Activated CD4-positive, alpha-beta T cell treated with anti-CD3 and anti-CD28 coated beads for 36 hours (primary cell): ENCODE measurements around the gene RMI2. TPM values are rescaled to one million over a fixed set of nuclear protein-coding genes. Genes with fewer than 3 reads are reported as not detected.

Experiments used
- ATAC-seq: fragments of 200-7000 bp; cut with Tn5 transposase; one replicate; pipeline ENCODE4 v1.10.0; 2021; ENCODE audit warnings: mild to moderate bottlenecking, moderate library complexity
- CTCF ChIA-PET: fragments of 350-600 bp; sonication (Branson Sonifier 250); formaldehyde crosslinking; loops from one replicate; lab custom pipeline; 2021; ENCODE audit warnings: antibody characterized with exemption; lab: Charles Lee
- POLR2A ChIA-PET: fragments of 350-600 bp; sonication (Branson Sonifier 250); formaldehyde crosslinking; loops from one replicate; lab custom pipeline; 2021; ENCODE audit warnings: antibody characterized with exemption, inconsistent platforms; lab: Charles Lee
- DNase-seq: peaks from one replicate; pipeline ENCODE4 v3.0.0-alpha.2; 2020
- H3K27ac Mint-ChIP-seq: one replicate; pipeline ENCODE4 v1.8.0; 2021; ENCODE audit warnings: mixed read lengths
- H3K27me3 Mint-ChIP-seq: one replicate; pipeline ENCODE4 v1.8.0; 2021; ENCODE audit warnings: mixed read lengths
- H3K36me3 Mint-ChIP-seq: one replicate; pipeline ENCODE4 v1.8.0; 2021; ENCODE audit warnings: low read depth, mixed read lengths
- H3K4me1 Mint-ChIP-seq: one replicate; pipeline ENCODE4 v1.8.0; 2021; ENCODE audit warnings: mixed read lengths
- H3K4me3 Mint-ChIP-seq: one replicate; pipeline ENCODE4 v1.8.0; 2021; ENCODE audit warnings: mild to moderate bottlenecking, moderate library complexity, mixed read lengths
- H3K9me3 Mint-ChIP-seq: one replicate; pipeline ENCODE4 v1.8.0; 2021; ENCODE audit warnings: low read depth, mixed read lengths
- intact Hi-C, 2 experiments: fragments of 100-400 bp; cut with DNase I in 1 of 2; cut with micrococcal nuclease in 1 of 2; formaldehyde crosslinking; loops; one replicate each; pipeline versions ENCODE4 v1.14.2 to v1.15.1; 2022 to 2024; cut with DNase I, micrococcal nuclease
- total RNA-seq, 2 experiments: library from RNA; stranded (reverse); gene quantifications; one replicate each; pipeline ENCODE4 v1.2.3, GENCODE V29; 2021

The RMI2 gene
- total RNA-seq, 2 experiments from 2014 or later: 56.0 to 69.8 TPM

DNA sequence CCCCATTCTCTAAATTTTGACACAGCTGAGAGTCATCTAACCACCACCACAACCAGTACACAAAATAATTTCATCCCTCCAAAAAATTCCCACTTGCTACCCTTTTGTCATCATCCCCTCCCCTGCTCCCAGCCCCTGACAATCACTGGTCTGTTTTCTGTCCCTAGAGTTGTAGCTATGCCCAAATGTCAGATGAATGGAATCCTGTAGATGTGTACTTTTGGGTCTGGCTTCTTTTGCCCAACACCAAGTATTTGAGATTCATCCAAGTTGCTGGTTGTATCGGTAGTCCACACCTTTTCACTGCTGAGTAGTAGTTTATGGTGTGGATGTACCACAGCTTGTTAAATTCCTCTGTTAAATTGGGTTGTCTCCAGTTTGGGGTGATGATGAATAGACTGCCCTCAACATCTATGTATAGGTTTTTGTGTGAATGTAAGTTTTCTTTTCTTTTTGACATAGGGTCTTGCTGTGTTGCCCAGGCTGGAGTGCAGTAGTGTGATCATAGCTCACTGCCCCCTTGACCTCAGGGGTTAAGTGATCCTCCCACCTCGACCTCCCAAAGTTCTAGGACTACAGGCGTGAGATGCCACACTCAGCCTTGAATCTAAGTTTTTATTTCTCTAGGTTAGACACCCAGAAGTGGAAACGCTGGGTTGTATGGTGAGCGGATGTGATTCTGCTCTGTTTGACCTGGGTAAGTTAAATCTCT, 14.6 kb upstream of the RMI2 start:
- Mint-ChIP-seq H3K9me3 (no peaks in the 10 kb centered on the region), H3K36me3 (no peaks in the 10 kb centered on the region), H3K27me3 (no peaks in the 10 kb centered on the region), H3K4me3 (no peak overlapping the region), H3K27ac (no peak overlapping the region), H3K4me1 (peaks cover 41% of the 10 kb centered on the region)
- ChIA-PET CTCF (no interaction called here), POLR2A (no interaction called here)
- ATAC-seq (no peak), DNase-seq (no peak)
- intact Hi-C loops: no loop called here

DNA sequence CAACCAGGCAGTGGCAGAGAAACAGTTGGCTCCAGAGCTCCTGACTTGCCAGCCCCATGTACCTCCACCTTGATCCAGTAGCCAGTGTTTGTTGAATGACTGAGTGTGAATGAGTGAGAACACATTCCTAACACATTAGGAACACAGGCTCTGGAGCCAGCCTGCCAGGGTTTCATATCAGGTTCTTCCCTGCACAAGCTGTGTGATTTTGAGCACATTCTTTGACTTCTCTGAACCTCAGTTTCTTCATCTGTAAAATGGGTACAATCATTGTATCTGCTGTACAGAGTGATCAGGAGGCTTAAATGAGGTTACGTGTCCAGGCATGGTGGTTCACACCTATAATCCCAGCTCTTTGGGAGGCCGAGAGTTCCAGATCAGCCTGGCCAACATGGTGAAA, 13.3 kb upstream of the RMI2 start:
- DNase-seq (no peak), ATAC-seq (no peak)
- Mint-ChIP-seq H3K4me3 (no peak overlapping the region), H3K36me3 (no peaks in the 10 kb centered on the region), H3K4me1 (peaks cover 31% of the 10 kb centered on the region), H3K9me3 (no peaks in the 10 kb centered on the region), H3K27me3 (no peaks in the 10 kb centered on the region), H3K27ac (no peak overlapping the region)
- CTCF ChIA-PET: interaction anchor here (1.3 to 1.4 kb wide), 2 partner anchors 23 to 40 kb away, joined by 4 read pairs; no protein-coding TSS in a partner anchor
- POLR2A ChIA-PET: no interaction called here
- intact Hi-C loops: no loop called here

DNA sequence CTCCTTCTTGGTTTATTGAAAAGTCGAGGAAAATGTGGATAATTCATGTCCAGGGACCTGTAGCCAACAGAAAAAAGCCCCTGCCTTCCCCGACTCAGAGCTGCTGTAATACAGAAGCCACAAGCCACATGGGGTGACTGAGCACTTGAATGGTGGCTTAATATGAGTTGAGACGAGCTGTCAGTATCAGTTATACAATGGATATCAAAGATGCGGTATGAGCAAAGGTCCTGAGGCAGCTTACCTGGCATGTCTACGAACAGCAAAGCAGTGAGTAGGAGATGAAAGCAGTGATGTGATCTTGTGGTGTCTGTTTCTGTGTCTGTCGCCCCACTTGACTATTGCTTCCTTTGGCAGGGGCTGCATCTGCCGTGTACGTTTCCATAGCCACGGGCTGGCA, 12.2 kb upstream of the RMI2 start:
- ChIA-PET POLR2A (interaction anchor here (0.6 kb wide), 1 partner anchor 39 kb away, joined by 3 read pairs; no protein-coding TSS in a partner anchor), CTCF (interaction anchor here (1.3 to 1.5 kb wide), 3 partner anchors 10 to 39 kb away, joined by 4 to 6 read pairs (median 4); no protein-coding TSS in a partner anchor)
- intact Hi-C loops: no loop called here
- no peaks in the 10 kb centered on the region for H3K27me3 Mint-ChIP-seq
- no peak overlapping the region for H3K27ac Mint-ChIP-seq
- no peak overlapping the region for H3K4me3 Mint-ChIP-seq
- H3K4me1 Mint-ChIP-seq: peaks cover 20% of the 10 kb centered on the region
- DNase-seq (peak; percentile 33), ATAC-seq (peak; percentile 27)
- no peaks in the 10 kb centered on the region for H3K9me3 Mint-ChIP-seq
- no peaks in the 10 kb centered on the region for H3K36me3 Mint-ChIP-seq

DNA sequence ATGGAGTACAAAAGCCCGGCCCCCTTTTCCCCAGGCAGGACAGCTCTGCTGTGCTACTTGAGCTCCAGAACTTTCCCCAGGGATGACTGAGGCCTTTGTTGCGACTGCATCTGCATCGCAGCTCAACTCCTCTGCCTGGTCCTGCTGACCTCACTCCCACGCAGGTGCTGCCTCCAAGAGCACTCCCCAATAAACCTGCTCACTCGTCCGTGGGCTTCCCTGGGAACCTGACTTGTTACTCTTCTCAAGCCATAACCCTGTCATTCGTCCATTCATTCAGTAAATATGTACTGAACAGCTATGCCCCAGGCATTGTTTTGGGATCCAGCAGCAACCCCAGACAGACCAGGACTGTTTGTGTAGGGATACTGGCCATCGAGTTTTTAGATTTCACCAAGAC, 11.6 kb upstream of the RMI2 start:
- ATAC-seq (no peak), DNase-seq (no peak)
- H3K27me3 Mint-ChIP-seq: no peaks in the 10 kb centered on the region
- no peaks in the 10 kb centered on the region for H3K36me3 Mint-ChIP-seq
- no peaks in the 10 kb centered on the region for H3K9me3 Mint-ChIP-seq
- H3K27ac Mint-ChIP-seq: no peak overlapping the region
- H3K4me1 Mint-ChIP-seq: peaks cover 13% of the 10 kb centered on the region
- ChIA-PET CTCF (interaction anchor here (0.6 to 1.5 kb wide), 3 partner anchors 8 to 73 kb away, joined by 3 to 6 read pairs (median 3); no protein-coding TSS in a partner anchor), POLR2A (no interaction called here)
- H3K4me3 Mint-ChIP-seq: no peak overlapping the region
- intact Hi-C loops: no loop called here

DNA sequence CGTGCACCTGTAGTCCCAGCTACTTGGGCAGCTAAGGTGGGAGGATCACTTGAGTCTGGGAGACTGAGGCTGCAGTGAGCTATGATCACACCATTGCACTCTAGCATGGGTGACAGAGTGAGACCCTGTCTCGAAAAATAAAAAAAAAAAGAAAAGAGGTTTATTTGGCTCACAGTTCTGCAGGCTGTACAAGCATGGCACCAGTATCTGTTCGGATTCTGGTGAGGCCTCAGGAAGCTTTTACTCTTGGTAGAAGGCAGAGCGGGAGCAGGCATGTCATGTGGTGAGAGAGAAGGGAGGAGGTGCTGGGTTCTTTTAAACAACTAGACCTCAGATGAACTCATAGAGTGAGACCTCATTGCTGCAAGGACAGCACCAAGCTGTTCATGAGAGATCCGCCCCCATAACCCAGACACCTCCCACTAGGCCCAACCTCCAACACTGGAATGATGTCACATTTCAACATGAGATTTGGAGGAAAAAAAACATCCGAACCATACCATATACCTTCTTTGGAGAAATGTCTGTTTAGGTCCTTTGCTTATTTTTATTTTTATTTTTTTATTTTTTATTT, 10.3 kb upstream of the RMI2 start:
- ChIA-PET POLR2A (no interaction called here), CTCF (interaction anchor here (0.9 kb wide), 1 partner anchor 10 kb away, joined by 3 read pairs; no protein-coding TSS in a partner anchor)
- Mint-ChIP-seq H3K27ac (no peak overlapping the region), H3K36me3 (no peaks in the 10 kb centered on the region), H3K4me1 (peaks cover 3% of the 10 kb centered on the region), H3K4me3 (no peak overlapping the region), H3K9me3 (no peaks in the 10 kb centered on the region), H3K27me3 (no peaks in the 10 kb centered on the region)
- DNase-seq: no peak
- ATAC-seq: no peak
- intact Hi-C loops: no loop called here

DNA sequence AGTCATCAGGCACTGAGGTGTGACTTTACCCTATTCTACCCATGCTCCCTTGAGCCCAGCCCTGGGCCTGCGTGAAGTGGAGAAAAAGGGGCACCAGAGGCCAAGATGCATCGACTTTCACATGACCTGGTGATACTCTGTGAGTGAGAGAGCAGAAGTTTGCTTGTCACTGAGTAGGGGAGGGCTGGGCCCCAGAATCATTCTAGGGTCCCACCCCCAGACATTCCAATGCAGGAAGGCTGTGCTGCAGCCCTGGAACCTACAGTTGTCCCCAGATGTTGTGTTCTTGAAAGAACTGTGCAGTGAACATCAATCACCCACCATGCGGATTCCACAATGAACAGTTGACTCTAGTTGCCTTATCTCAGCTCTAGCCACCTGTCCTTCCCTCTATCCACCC, 6.2 kb upstream of the RMI2 start:
- H3K9me3 Mint-ChIP-seq: no peaks in the 10 kb centered on the region
- no peaks in the 10 kb centered on the region for H3K27me3 Mint-ChIP-seq
- no peak overlapping the region for H3K27ac Mint-ChIP-seq
- H3K36me3 Mint-ChIP-seq: no peaks in the 10 kb centered on the region
- CTCF ChIA-PET: interaction anchor here (0.6 kb wide), 1 partner anchor 447 kb away, joined by 3 read pairs; no protein-coding TSS in a partner anchor
- POLR2A ChIA-PET: no interaction called here
- ATAC-seq (no peak), DNase-seq (no peak)
- H3K4me1 Mint-ChIP-seq: peaks cover 17% of the 10 kb centered on the region
- H3K4me3 Mint-ChIP-seq: no peak overlapping the region
- intact Hi-C loops: no loop called here

DNA sequence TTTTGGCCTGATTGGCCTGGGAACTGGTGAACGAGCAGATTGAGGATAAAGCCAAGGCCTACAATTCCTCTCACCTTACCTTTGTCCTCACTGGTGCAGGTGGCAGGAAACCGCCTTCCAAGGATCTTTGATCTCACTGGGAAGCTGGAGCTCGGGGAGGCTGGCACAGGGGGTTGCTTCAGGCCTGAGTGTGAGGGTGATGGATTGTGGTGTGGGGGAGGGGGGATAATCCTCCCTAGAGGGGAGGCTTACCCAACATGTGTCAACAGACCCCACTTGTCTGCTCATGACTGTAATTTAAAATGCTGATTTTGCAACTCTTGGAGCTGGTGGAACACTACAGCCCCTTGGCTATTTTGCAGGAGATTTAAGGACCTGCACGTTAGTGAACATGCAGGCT, 4.5 kb upstream of the RMI2 start:
- Mint-ChIP-seq H3K4me3 (no peak overlapping the region), H3K27me3 (no peaks in the 10 kb centered on the region), H3K9me3 (no peaks in the 10 kb centered on the region), H3K36me3 (no peaks in the 10 kb centered on the region), H3K4me1 (peaks cover 20% of the 10 kb centered on the region), H3K27ac (no peak overlapping the region)
- ATAC-seq: no peak
- ChIA-PET POLR2A (no interaction called here), CTCF (interaction anchor here (0.7 kb wide), 2 partner anchors 340 to 480 kb away, joined by 4 read pairs; no protein-coding TSS in a partner anchor)
- no peak for DNase-seq
- intact Hi-C loops: no loop called here

DNA sequence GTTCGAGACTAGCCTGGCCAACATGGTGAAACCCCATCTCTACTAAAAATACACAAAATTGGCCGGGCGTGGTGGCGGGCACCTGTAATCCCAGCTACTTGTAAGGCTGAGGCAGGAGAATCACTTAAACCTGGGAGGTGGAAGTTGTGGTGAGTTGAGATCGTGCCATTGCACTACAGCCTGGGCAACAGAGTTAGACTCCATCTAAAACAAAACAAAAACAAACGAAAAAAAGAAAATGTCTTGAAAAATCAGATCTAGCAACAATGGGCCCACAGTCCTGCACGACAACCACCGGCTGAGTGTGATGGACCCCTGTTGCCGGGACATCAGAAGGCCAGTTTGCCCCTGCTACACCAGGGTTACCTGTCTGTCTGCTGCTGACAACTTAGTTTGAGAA, 3.9 kb upstream of the RMI2 start:
- intact Hi-C loops: no loop called here
- ATAC-seq: no peak
- Mint-ChIP-seq H3K4me3 (no peak overlapping the region), H3K9me3 (no peaks in the 10 kb centered on the region), H3K4me1 (peaks cover 21% of the 10 kb centered on the region), H3K27me3 (no peaks in the 10 kb centered on the region), H3K27ac (peak overlapping the region; percentile 9), H3K36me3 (peaks cover under 1% of the 10 kb centered on the region)
- POLR2A ChIA-PET: no interaction called here
- DNase-seq: no peak
- CTCF ChIA-PET: no interaction called here

DNA sequence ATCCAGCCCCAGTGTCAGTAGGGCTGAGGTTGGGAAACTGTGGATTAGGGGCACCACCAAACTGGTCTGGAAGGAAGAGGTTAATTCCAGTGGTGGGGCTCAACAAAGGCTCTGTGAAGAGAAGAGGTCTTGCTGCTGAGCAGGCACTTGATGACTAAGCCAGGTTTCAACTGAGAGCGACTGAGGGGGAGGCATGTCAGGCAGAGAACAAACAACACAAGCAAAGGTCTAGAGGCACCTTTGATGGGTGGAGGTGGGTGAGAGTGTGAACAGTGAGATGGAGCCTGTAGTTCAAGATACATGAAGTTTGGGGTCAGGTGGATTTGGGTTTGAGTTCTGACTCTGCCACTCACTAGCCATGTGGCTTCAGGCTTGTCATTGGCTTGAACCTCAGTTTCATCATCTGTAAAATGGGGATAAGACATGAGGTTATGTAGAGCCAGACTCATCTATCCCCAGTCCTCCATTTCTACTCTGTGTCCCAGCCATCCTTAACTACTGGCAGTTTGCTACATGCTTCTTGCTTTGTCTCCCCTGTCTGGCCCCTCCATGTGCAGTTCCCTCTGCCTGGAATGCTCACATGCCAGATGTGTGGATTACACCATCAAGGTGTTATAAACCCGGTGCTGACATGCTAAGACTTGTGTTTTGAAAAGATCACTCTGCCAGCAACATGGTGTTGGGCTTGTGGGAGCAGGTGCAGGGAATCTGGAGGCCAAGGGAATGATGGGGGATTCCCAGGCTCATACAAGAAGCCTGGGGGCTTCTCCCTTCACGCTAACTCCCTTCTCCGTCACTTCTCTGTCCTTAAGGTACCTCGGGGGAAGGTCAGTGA, 3.0 kb upstream of the RMI2 start:
- H3K9me3 Mint-ChIP-seq: no peaks in the 10 kb centered on the region
- DNase-seq (peak; percentile 69), ATAC-seq (peak; percentile 64)
- H3K27me3 Mint-ChIP-seq: no peaks in the 10 kb centered on the region
- peak overlapping the region; percentile 12 for H3K27ac Mint-ChIP-seq
- H3K4me3 Mint-ChIP-seq: no peak overlapping the region
- ChIA-PET CTCF (no interaction called here), POLR2A (no interaction called here)
- peaks cover 7% of the 10 kb centered on the region for H3K36me3 Mint-ChIP-seq
- intact Hi-C loops: loop anchor here (2.0 kb wide), 1 partner anchor 13 kb away; no protein-coding TSS in a partner anchor
- H3K4me1 Mint-ChIP-seq: peaks cover 29% of the 10 kb centered on the region

DNA sequence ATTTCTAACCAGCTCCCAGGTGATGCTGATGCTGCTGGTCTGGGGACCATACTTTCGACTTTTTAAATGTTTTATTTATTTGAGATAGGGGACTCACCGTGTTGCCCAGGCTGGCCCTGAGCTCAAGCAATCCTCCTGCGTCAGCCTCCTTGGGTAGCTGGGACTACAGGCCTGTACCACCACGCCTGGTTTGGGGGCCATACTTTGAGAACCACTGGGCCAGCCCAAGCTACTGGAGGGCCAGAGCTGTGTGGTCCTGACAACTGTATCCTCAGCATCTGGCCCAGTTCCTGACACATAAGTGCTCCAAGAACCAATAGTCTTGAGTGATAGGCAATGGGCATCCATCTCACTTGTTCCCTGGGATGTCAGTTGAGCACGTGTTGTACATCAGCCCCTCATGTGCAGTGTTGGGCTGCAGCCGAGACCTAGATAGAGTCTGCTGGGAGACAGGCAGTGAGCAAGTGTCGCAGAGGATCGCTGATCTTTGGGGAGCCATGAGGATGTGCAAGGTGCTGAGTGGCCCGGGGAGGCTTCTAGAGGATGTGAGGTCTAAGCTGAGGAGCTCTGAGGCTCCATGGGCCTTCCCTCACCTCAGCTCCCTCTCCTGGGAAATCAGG, 1.6 kb downstream of the RMI2 start:
- ChIA-PET POLR2A (interaction anchor here (0.7 to 1.6 kb wide), 4 partner anchors 8 to 295 kb away, joined by 3 to 8 read pairs (median 3); no protein-coding TSS in a partner anchor), CTCF (interaction anchor here (0.7 to 1.2 kb wide), 5 partner anchors 25 to 376 kb away, joined by 3 to 4 read pairs (median 3); no protein-coding TSS in a partner anchor)
- ATAC-seq (no peak), DNase-seq (no peak)
- peak overlapping the region; percentile 90 for H3K4me3 Mint-ChIP-seq
- intact Hi-C loops: no loop called here
- H3K27me3 Mint-ChIP-seq: no peaks in the 10 kb centered on the region
- H3K36me3 Mint-ChIP-seq: peaks cover 28% of the 10 kb centered on the region
- peaks cover 55% of the 10 kb centered on the region for H3K4me1 Mint-ChIP-seq
- no peaks in the 10 kb centered on the region for H3K9me3 Mint-ChIP-seq
- H3K27ac Mint-ChIP-seq: peak overlapping the region; percentile 82
